Naive thymus-derived CD4-positive, alpha-beta T cell (primary cell): ENCODE results near the gene PEF1. TPM values are rescaled to one million over a fixed set of nuclear protein-coding genes. Genes with fewer than 3 reads are reported as not detected.

ENCODE experiments used
- ATAC-seq: fragments of 150-1000 bp; cut with Tn5 transposase; 2 replicates; pipeline ENCODE4 v1.10.0; 2021; ENCODE audit warnings: mild to moderate bottlenecking, moderate library complexity
- CTCF ChIA-PET: fragments of 350-600 bp; sonication (Branson Sonifier 250); formaldehyde crosslinking; loops from one replicate; lab custom pipeline; 2021; ENCODE audit warnings: antibody characterized with exemption; lab: Charles Lee
- POLR2A ChIA-PET: fragments of 350-600 bp; sonication (Branson Sonifier 250); formaldehyde crosslinking; loops from one replicate; lab custom pipeline; 2021; ENCODE audit warnings: antibody characterized with exemption, inconsistent platforms; lab: Charles Lee
- DNase-seq, 9 donors: peaks; one replicate each; pipeline versions ENCODE4 v3.0.0 to v3.0.0-alpha.2; 2020 to 2022; ENCODE audit warnings: mixed read lengths in 1 of 9
- H3K27ac ChIP-seq: one replicate; pipeline ENCODE4 v1.7.0; 2013; ENCODE audit warnings: mild to moderate bottlenecking, low read depth, low read length, moderate library complexity
- H3K27me3 ChIP-seq, 2 donors: one replicate each; pipeline ENCODE4 v1.7.0; 2013; ENCODE audit warnings: low read length in 2 of 2, mild to moderate bottlenecking in 2 of 2, moderate library complexity in 2 of 2; ENCODE audit not compliant: control insufficient read depth in 2 of 2, insufficient read depth in 2 of 2
- H3K36me3 ChIP-seq, 3 experiments: 1 replicate in 2 of 3; 2 replicates in 1 of 3; pipeline ENCODE4 v1.7.0; 2013; ENCODE audit warnings: low read length in 3 of 3, mild to moderate bottlenecking in 3 of 3, moderate library complexity in 1 of 3; ENCODE audit not compliant: insufficient read depth in 3 of 3, control insufficient read depth in 2 of 3
- H3K4me1 ChIP-seq, 2 donors: one replicate each; pipeline ENCODE4 v1.7.0; 2013; ENCODE audit warnings: low read length in 2 of 2, mild to moderate bottlenecking in 2 of 2, moderate library complexity in 1 of 2; ENCODE audit not compliant: control insufficient read depth in 2 of 2, insufficient read depth in 2 of 2
- H3K4me3 ChIP-seq: 2 replicates; pipeline ENCODE4 v1.7.0; 2013; ENCODE audit warnings: mild to moderate bottlenecking, low read length
- H3K9me3 ChIP-seq, 3 experiments: 1 replicate in 2 of 3; 2 replicates in 1 of 3; pipeline ENCODE4 v1.7.0; 2013; ENCODE audit warnings: low read length in 3 of 3; ENCODE audit not compliant: control insufficient read depth in 2 of 3
- H3K27ac Mint-ChIP-seq, 9 donors: one replicate each; pipeline ENCODE4 v1.8.0; 2020 to 2022; ENCODE audit warnings: mixed read lengths in 9 of 9, mild to moderate bottlenecking in 8 of 9, moderate library complexity in 5 of 9, inconsistent platforms in 2 of 9
- H3K27me3 Mint-ChIP-seq, 5 donors: one replicate each; pipeline ENCODE4 v1.8.0; 2021 to 2022; ENCODE audit warnings: mixed read lengths in 5 of 5, mild to moderate bottlenecking in 1 of 5
- H3K36me3 Mint-ChIP-seq, 5 donors: one replicate each; pipeline ENCODE4 v1.8.0; 2020 to 2022; ENCODE audit warnings: mixed read lengths in 5 of 5, mild to moderate bottlenecking in 3 of 5, inconsistent platforms in 1 of 5
- H3K4me1 Mint-ChIP-seq, 7 donors: one replicate each; pipeline ENCODE4 v1.8.0; 2020 to 2022; ENCODE audit warnings: mixed read lengths in 7 of 7, mild to moderate bottlenecking in 3 of 7, inconsistent platforms in 1 of 7
- H3K4me3 Mint-ChIP-seq, 10 donors: one replicate each; pipeline ENCODE4 v1.8.0; 2020 to 2022; ENCODE audit warnings: mild to moderate bottlenecking in 10 of 10, mixed read lengths in 10 of 10, moderate library complexity in 6 of 10, inconsistent platforms in 2 of 10
- H3K9me3 Mint-ChIP-seq, 11 donors: one replicate each; pipeline ENCODE4 v1.8.0; 2020 to 2022; ENCODE audit warnings: mixed read lengths in 11 of 11, mild to moderate bottlenecking in 4 of 11, inconsistent platforms in 1 of 11, moderate library complexity in 1 of 11
- intact Hi-C, 2 donors: fragments of 100-400 bp; cut with micrococcal nuclease; formaldehyde crosslinking; loops; one replicate each; pipeline ENCODE4 v1.15.1; 2023
- polyA plus RNA-seq, 2 donors: library from polyadenylated mRNA; unstranded; fragments of 300-500 nt; fragmentation: Illumina TruSeq; gene quantifications; one replicate each; pipeline ENCODE4 v1.2.3, GENCODE V29; 2021
- total RNA-seq, 6 experiments: library from RNA in 5 of 6; stranded (reverse) in 5 of 6; gene quantifications; 1 replicate in 5 of 6; 2 replicates in 1 of 6; pipeline ENCODE4 v1.2.3 and lab custom pipeline; 2021 to 2026

The PEF1 gene
- total and polyA plus RNA-seq, 7 experiments from 2014 or later: 37.7 to 87.7 (median 45.5) TPM

DNA sequence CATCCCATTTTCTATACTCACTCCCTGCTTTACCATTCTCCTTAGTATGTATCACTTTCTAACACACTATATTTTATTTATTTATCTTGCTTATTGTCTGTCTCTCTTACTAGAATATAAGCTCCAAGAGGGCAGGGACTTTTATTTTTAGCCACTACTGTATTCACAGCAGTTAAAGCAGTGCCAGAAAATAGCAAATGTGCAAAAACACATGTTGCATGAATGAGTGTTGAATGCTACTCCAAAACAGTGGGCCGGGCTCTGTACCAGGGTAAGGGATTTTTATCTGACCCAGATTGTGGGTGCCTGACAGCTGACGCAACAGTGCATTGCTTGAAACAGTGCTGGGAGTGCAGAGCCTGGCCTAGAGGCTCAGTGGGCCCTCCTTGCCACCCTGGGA is 34.4 kb upstream of the PEF1 start:
- peaks cover 0 to 12% (median 0%) of the 10 kb centered on the region in 5 donors for H3K27me3 Mint-ChIP-seq
- no peaks in the 10 kb centered on the region for H3K36me3 Mint-ChIP-seq
- CTCF ChIA-PET: no interaction called here
- no peaks in the 10 kb centered on the region for H3K4me1 Mint-ChIP-seq
- intact Hi-C loops: no loop called here
- Histone ChIP-seq H3K27me3 (no peaks in the 10 kb centered on the region), H3K27ac (no peak overlapping the region), H3K36me3 (no peaks in the 10 kb centered on the region), H3K4me3 (no peak overlapping the region), H3K9me3 (no peaks in the 10 kb centered on the region), H3K4me1 (no peaks in the 10 kb centered on the region)
- ATAC-seq (no peak), DNase-seq (no peak)
- no peak overlapping the region for H3K4me3 Mint-ChIP-seq
- H3K27ac Mint-ChIP-seq: no peak overlapping the region
- POLR2A ChIA-PET: no interaction called here
- no peaks in the 10 kb centered on the region for H3K9me3 Mint-ChIP-seq

DNA sequence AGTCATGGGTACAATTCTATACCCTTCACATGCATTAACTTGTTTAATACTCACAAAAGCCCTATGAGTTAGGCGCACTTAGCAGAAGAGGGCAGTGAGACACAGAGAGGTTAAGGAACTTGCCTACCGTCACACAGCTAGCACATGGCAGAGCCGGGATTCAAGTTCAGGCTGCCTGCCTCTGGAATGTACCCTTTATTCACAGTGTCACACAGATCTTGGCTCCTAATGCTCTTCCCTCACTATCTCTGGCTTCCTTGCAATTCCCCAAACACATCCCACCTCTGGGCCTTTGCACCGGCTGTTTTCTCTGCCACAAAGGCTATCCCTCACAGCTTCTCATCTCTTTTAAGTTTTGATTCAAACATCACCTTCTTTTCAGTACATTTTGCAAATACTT is 34.0 kb upstream of the PEF1 start:
- Mint-ChIP-seq H3K9me3 (no peaks in the 10 kb centered on the region), H3K36me3 (no peaks in the 10 kb centered on the region), H3K27me3 (peaks cover 0 to 12% (median 0%) of the 10 kb centered on the region in 5 donors), H3K4me1 (no peaks in the 10 kb centered on the region), H3K4me3 (no peak overlapping the region), H3K27ac (no peak overlapping the region)
- intact Hi-C loops: no loop called here
- H3K27me3 ChIP-seq: no peaks in the 10 kb centered on the region
- H3K9me3 ChIP-seq: no peaks in the 10 kb centered on the region
- no peak for DNase-seq
- no peak for ATAC-seq
- POLR2A ChIA-PET: no interaction called here
- no peaks in the 10 kb centered on the region for H3K4me1 ChIP-seq
- CTCF ChIA-PET: no interaction called here
- no peak overlapping the region for H3K27ac ChIP-seq
- no peaks in the 10 kb centered on the region for H3K36me3 ChIP-seq
- no peak overlapping the region for H3K4me3 ChIP-seq

DNA sequence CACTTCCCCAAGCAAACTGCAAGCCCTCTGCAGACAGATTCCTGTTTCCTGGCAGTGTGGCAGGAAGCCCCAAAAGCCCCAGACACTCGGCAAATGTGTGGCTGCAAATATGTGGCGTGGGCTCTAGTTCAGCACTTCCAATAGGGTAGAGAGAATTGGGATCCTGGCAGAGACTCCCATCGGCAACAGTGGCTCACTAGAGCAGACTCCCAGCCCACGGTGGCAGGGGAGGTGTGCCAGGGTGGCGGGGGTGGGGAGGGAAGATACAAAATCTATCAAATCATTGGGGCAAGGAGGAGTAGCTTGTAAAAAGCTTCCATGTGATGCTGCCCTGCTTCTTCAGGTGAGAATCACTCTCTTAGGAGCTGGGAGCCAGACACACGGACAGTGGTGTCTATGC is 33.3 kb upstream of the PEF1 start:
- no peaks in the 10 kb centered on the region for H3K4me1 ChIP-seq
- DNase-seq (no peak), ATAC-seq (no peak)
- peaks cover 0 to 12% (median 0%) of the 10 kb centered on the region in 5 donors for H3K27me3 Mint-ChIP-seq
- POLR2A ChIA-PET: no interaction called here
- intact Hi-C loops: no loop called here
- H3K4me3 Mint-ChIP-seq: no peak overlapping the region
- H3K27me3 ChIP-seq: no peaks in the 10 kb centered on the region
- no peaks in the 10 kb centered on the region for H3K9me3 ChIP-seq
- no peaks in the 10 kb centered on the region for H3K4me1 Mint-ChIP-seq
- CTCF ChIA-PET: no interaction called here
- H3K36me3 Mint-ChIP-seq: no peaks in the 10 kb centered on the region
- peak overlapping the region in 1 of 9 donors; percentile 67 for H3K27ac Mint-ChIP-seq
- no peak overlapping the region for H3K27ac ChIP-seq
- no peak overlapping the region for H3K4me3 ChIP-seq
- no peaks in the 10 kb centered on the region for H3K36me3 ChIP-seq
- no peaks in the 10 kb centered on the region for H3K9me3 Mint-ChIP-seq

DNA sequence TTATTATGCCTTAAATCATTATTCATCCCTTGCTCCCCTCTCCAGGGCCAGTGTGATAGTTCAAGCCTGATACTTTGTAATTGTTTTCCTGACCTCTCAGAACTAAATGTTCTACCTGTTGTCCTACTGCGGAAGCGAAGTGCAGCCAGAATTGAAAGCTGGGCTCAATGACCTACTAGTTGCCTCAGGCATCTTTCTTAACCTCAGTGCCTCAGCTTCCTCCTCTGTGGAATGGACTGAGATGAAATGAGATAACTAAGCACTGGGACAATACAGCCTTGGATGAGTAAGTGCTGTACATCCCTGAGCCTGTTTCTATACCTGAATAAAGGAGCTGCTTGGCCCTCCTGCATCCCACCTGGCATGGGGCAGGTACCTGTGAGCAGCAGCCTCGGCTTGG is 32.7 kb upstream of the PEF1 start:
- Histone ChIP-seq H3K27ac (no peak overlapping the region), H3K27me3 (no peaks in the 10 kb centered on the region), H3K9me3 (no peaks in the 10 kb centered on the region), H3K4me3 (no peak overlapping the region), H3K36me3 (no peaks in the 10 kb centered on the region), H3K4me1 (no peaks in the 10 kb centered on the region)
- ChIA-PET CTCF (no interaction called here), POLR2A (no interaction called here)
- Mint-ChIP-seq H3K4me3 (no peak overlapping the region), H3K36me3 (no peaks in the 10 kb centered on the region), H3K27me3 (peaks cover 0 to 10% (median 0%) of the 10 kb centered on the region in 5 donors), H3K9me3 (no peaks in the 10 kb centered on the region), H3K4me1 (no peaks in the 10 kb centered on the region), H3K27ac (no peak overlapping the region)
- intact Hi-C loops: no loop called here
- no peak for ATAC-seq
- no peak for DNase-seq

DNA sequence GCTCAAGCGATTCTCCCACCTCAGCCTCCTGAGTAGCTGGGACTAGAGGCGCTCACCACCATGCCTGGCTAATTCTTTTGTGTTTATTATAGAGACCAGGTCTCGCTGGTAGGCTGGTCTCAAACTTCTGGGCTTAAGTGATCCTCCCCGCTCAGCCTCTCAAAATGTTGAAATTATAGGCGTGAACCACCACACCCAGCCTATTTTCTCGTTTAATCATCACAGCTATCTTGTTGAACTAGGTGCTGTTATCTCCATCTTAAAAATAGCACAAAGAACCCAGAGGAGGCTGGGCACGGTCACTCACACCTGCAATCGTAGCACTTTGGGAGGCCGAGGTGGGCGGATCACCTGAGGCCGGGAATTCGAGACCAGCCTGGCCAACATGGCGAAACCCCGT is 31.1 kb upstream of the PEF1 start:
- Histone ChIP-seq H3K27ac (no peak overlapping the region), H3K27me3 (no peaks in the 10 kb centered on the region), H3K9me3 (no peaks in the 10 kb centered on the region), H3K36me3 (no peaks in the 10 kb centered on the region), H3K4me1 (no peaks in the 10 kb centered on the region), H3K4me3 (no peak overlapping the region)
- ChIA-PET POLR2A (interaction anchor here (0.6 kb wide), 1 partner anchor 28 kb away, joined by 3 read pairs; no protein-coding TSS in a partner anchor), CTCF (no interaction called here)
- H3K9me3 Mint-ChIP-seq: no peaks in the 10 kb centered on the region
- H3K36me3 Mint-ChIP-seq: no peaks in the 10 kb centered on the region
- H3K4me1 Mint-ChIP-seq: peaks cover 0 to 4% (median 0%) of the 10 kb centered on the region in 7 donors
- H3K27me3 Mint-ChIP-seq: peaks cover 0 to 9% (median 0%) of the 10 kb centered on the region in 5 donors
- DNase-seq: no peak
- intact Hi-C loops: no loop called here
- no peak overlapping the region for H3K4me3 Mint-ChIP-seq
- no peak for ATAC-seq
- H3K27ac Mint-ChIP-seq: peak overlapping the region in 1 of 9 donors; percentile 76

DNA sequence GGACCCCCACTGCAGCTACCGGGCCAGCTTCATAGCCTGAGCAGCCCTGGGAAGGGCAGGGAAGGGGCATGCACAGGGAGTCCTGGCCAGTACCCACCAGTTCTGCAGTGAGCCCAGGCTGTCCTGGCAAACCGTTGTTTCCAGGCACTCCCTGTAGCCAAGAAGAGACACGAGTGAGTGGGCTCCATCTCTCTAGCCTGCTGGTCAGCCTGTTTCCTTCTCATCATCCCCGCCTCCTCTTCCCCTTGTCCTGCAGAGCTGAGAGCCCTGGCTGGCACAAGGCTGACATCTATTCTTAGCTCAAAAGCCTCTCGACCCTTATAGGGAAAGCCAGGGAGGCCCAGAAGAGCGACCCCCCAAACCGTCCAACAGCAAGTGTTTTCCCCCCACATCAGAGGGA is 30.5 kb upstream of the PEF1 start:
- Mint-ChIP-seq H3K36me3 (no peaks in the 10 kb centered on the region), H3K27ac (no peak overlapping the region), H3K27me3 (peaks cover 2 to 14% (median 3%) of the 10 kb centered on the region in 5 donors), H3K9me3 (no peaks in the 10 kb centered on the region), H3K4me3 (no peak overlapping the region), H3K4me1 (peaks cover 3 to 6% (median 3%) of the 10 kb centered on the region in 7 donors)
- Histone ChIP-seq H3K4me1 (peaks cover 0 to 2% of the 10 kb centered on the region in 2 donors), H3K4me3 (no peak overlapping the region), H3K27ac (no peak overlapping the region), H3K9me3 (no peaks in the 10 kb centered on the region), H3K36me3 (no peaks in the 10 kb centered on the region), H3K27me3 (no peaks in the 10 kb centered on the region)
- ATAC-seq (no peak), DNase-seq (no peak)
- CTCF ChIA-PET: no interaction called here
- POLR2A ChIA-PET: no interaction called here
- intact Hi-C loops: no loop called here

DNA sequence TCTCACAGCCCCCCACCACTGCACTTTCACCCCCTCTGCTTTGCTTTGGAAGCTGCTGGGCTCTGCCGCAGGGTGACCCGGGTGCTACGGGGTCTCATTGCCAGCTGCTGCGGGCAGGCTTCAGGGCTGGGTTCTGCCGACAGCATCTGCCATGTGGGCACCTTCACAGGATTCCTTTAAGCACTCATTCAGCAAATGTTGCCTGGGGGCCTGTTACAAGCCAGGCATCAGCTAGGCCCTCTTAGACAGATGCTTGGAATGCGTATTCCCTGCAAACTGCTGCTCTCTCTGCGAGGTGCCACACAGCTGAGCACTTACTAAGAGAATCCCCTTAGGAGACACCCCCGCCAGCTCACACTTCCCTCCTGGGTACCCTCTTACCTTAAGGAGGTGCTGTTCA is 29.9 kb upstream of the PEF1 start:
- Mint-ChIP-seq H3K4me3 (no peak overlapping the region), H3K4me1 (peaks cover 6 to 10% (median 8%) of the 10 kb centered on the region in 7 donors), H3K9me3 (no peaks in the 10 kb centered on the region), H3K27ac (no peak overlapping the region), H3K27me3 (peaks cover 5 to 19% (median 7%) of the 10 kb centered on the region in 5 donors), H3K36me3 (no peaks in the 10 kb centered on the region)
- peaks cover 0 to 4% of the 10 kb centered on the region in 2 donors for H3K27me3 ChIP-seq
- H3K9me3 ChIP-seq: no peaks in the 10 kb centered on the region
- H3K27ac ChIP-seq: no peak overlapping the region
- no peaks in the 10 kb centered on the region for H3K36me3 ChIP-seq
- POLR2A ChIA-PET: no interaction called here
- CTCF ChIA-PET: no interaction called here
- ATAC-seq (no peak), DNase-seq (no peak)
- intact Hi-C loops: no loop called here
- H3K4me3 ChIP-seq: no peak overlapping the region
- H3K4me1 ChIP-seq: peaks cover 2 to 3% of the 10 kb centered on the region in 2 donors
